ENCODE data around the gene RBFOX2.

RBFOX2 gene

GRCh38 chr22:35884529-35884928 is 144.1 kb downstream of the RBFOX2 start:
- H3K4me3 ChIP-seq (ENCODE audit: low read depth, low read length) = no peak overlapping the region
- DNase-seq = no peak
- H3K27ac ChIP-seq = no peak overlapping the region
- no peak for TF ChIP-seq CTCF (IDR thresholded peaks at IDR 0.05; ENCODE audit: low read depth, low read length)
- no peaks in the 10 kb centered on the region for H3K9me3 ChIP-seq (ENCODE audit: severe bottlenecking)
- no peaks in the 10 kb centered on the region for H3K36me3 ChIP-seq
- no peaks in the 10 kb centered on the region for H3K27me3 ChIP-seq (ENCODE audit: insufficient read depth, low read depth, severe bottlenecking)

GRCh38 chr22:35883031-35883620 is 145.5 kb downstream of the RBFOX2 start:
- Histone ChIP-seq H3K36me3 (no peaks in the 10 kb centered on the region), H3K9me3 (ENCODE audit: severe bottlenecking) (no peaks in the 10 kb centered on the region), H3K27me3 (ENCODE audit: insufficient read depth, low read depth, severe bottlenecking) (no peaks in the 10 kb centered on the region), H3K4me3 (ENCODE audit: low read depth, low read length) (no peak overlapping the region), H3K27ac (no peak overlapping the region)
- no peak for TF ChIP-seq CTCF (IDR thresholded peaks at IDR 0.05; ENCODE audit: low read depth, low read length)
- no peak for DNase-seq

GRCh38 chr22:35882211-35883030 is 146.2 kb downstream of the RBFOX2 start:
- Histone ChIP-seq H3K36me3 (no peaks in the 10 kb centered on the region), H3K9me3 (ENCODE audit: severe bottlenecking) (no peaks in the 10 kb centered on the region), H3K27ac (no peak overlapping the region), H3K27me3 (ENCODE audit: insufficient read depth, low read depth, severe bottlenecking) (no peaks in the 10 kb centered on the region), H3K4me3 (ENCODE audit: low read depth, low read length) (no peak overlapping the region)
- TF ChIP-seq CTCF (IDR thresholded peaks at IDR 0.05; ENCODE audit: low read depth, low read length) = no peak
- no peak for DNase-seq

GRCh38 chr22:35879351-35879750 is 149.3 kb downstream of the RBFOX2 start:
- Histone ChIP-seq H3K27ac (no peak overlapping the region), H3K4me3 (ENCODE audit: low read depth, low read length) (no peak overlapping the region), H3K9me3 (ENCODE audit: severe bottlenecking) (no peaks in the 10 kb centered on the region), H3K36me3 (no peaks in the 10 kb centered on the region), H3K27me3 (ENCODE audit: insufficient read depth, low read depth, severe bottlenecking) (no peaks in the 10 kb centered on the region)
- no peak for DNase-seq
- no peak for TF ChIP-seq CTCF (IDR thresholded peaks at IDR 0.05; ENCODE audit: low read depth, low read length)

- TF ChIP-seq CTCF (IDR thresholded peaks at IDR 0.05; ENCODE audit: low read depth, low read length) = no peak
- Histone ChIP-seq H3K36me3 (no peaks in the 10 kb centered on the region), H3K27ac (no peak overlapping the region), H3K9me3 (ENCODE audit: severe bottlenecking) (no peaks in the 10 kb centered on the region), H3K27me3 (ENCODE audit: insufficient read depth, low read depth, severe bottlenecking) (no peaks in the 10 kb centered on the region), H3K4me3 (ENCODE audit: low read depth, low read length) (no peak overlapping the region)
- no peak for DNase-seq
Observed at GRCh38 chr22:35873426-35873825, 155.2 kb downstream of the RBFOX2 start.
